ENCODE measurements around the gene NUP214. TPM values are rescaled to one million over a fixed set of nuclear protein-coding genes. Genes with fewer than 3 reads are reported as not detected.

NUP214 gene
- total RNA-seq, 4 donors from 2014 or later, result 25.8 to 68.2 (median 36.9) TPM

DNA sequence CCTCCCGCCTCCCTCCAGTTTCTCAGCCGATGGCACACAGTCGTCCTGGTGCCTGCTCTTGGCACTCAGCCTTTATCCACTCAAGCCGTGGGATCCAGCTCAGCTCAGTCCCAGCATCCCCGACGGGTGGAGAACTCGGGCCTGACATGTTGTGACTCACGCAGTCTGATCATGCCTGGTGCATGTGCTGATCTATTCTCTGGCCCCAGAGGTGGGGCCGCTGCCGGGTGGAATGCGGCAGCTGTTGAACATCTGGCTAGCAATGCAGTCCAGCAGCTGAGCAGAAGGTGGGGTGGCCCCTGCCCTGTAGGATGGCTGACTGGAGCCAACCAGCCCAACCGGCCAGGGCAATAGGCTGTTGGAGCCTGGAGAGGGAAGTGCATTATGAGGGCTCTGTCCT is 30.8 kb upstream of the NUP214 start:
- peak; percentile 57 for ATAC-seq
- H3K27me3 ChIP-seq, result peaks cover 67% of the 10 kb centered on the region
- no peaks in the 10 kb centered on the region for H3K9me3 ChIP-seq

GRCh38 chr9:131095666-131096268 is 29.6 kb upstream of the NUP214 start:
- WGBS, 2 donors (ENCODE audit: low coverage in 1 of 2), result 33 to 39% methylated on average over 1 to 7 of the region's 16 CpGs
- peaks cover 67% of the 10 kb centered on the region for H3K27me3 ChIP-seq
- TF ChIP-seq POLR2AphosphoS5 (IDR thresholded peaks at IDR 0.05), result no peak
- no peak for TF ChIP-seq CTCF (IDR thresholded peaks at IDR 0.05)
- TF ChIP-seq POLR2A (IDR thresholded peaks at IDR 0.05), result peak in 1 of 2 donors; percentile 2
- no peak for TF ChIP-seq EP300 (IDR thresholded peaks at IDR 0.05)
- no peaks in the 10 kb centered on the region for H3K9me3 ChIP-seq
- H3K4me3 ChIP-seq, result peak overlapping the region in 1 of 2 donors; percentile 60
- peak overlapping the region in 3 of 4 donors; percentile 27 to 78 (median 64) for H3K27ac ChIP-seq
- ATAC-seq, result no peak
- no peaks in the 10 kb centered on the region for H3K36me3 ChIP-seq
- H3K4me1 ChIP-seq, result peaks cover 0 to 38% (median 15%) of the 10 kb centered on the region in 3 donors

More for the DNA sequence above, 30.8 kb upstream of the NUP214 start:
- no peaks in the 10 kb centered on the region for H3K36me3 ChIP-seq
- peak overlapping the region in 1 of 4 donors; percentile 78 for H3K27ac ChIP-seq
- 30% methylated on average over 2 of the region's 12 CpGs; no CpG with 5 or more reads in 1 of the 2 donors for WGBS, 2 donors (ENCODE audit: low coverage in 1 of 2)
- no peak overlapping the region for H3K4me3 ChIP-seq
- TF ChIP-seq POLR2AphosphoS5 (IDR thresholded peaks at IDR 0.05) (no peak), EP300 (IDR thresholded peaks at IDR 0.05) (no peak), CTCF (IDR thresholded peaks at IDR 0.05) (no peak), POLR2A (IDR thresholded peaks at IDR 0.05) (no peak)
- peaks cover 0 to 33% (median 15%) of the 10 kb centered on the region in 3 donors for H3K4me1 ChIP-seq

DNA sequence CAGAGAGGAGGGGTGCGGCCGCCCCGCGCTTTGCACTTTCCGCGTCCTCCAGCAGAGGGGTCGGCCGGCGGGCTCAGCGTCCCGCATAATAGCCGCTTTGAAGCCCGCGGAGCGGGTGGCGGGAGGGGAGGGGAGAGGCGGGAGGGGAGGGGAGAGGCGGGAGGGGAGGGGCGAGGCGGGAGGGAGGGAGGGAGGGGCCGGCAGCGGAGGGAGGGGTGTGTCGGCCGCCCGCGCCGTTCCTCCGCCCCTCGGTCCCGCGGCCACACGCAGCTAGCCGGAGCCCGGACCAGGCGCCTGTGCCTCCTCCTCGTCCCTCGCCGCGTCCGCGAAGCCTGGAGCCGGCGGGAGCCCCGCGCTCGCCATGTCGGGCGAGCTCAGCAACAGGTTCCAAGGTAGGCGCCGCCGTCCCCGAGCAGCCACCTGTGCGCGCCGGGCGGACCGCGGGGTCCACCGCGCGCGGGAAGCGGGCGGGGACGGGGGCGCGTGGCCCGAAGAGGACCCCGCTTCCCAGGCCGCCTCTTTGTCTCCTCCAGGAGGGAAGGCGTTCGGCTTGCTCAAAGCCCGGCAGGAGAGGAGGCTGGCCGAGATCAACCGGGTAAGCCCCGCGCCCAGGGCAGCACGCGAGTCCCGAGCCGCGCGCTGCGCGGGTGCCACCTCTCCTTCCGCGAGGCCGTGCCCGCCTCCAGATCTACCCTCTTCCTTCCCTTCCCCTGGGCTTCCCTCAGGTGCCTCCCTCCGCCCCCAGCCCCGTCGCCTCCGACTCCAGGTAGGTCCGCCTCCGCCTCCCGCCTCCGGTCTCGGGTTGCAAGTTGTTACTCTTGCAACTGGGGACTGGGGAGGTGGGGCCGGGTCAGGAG is 28.9 kb upstream of the NUP214 start, which contains the start of gene AIF1L:
AIF1L (plus strand) TSS at position 263 of the 857 bp plus-strand sequence; CDS start at position 362, 99 bp downstream.
- peaks cover 67% of the 10 kb centered on the region for H3K27me3 ChIP-seq
- 0% methylated on average over 8 of the region's 99 CpGs; no CpG with 5 or more reads in 1 of the 2 donors for WGBS, 2 donors (ENCODE audit: low coverage in 1 of 2)
- no peaks in the 10 kb centered on the region for H3K36me3 ChIP-seq
- peak within 1 kb of the TSS in 3 of 4 donors; percentile 64 to 78 (median 64) for H3K27ac ChIP-seq
- peak; percentile 35 for ATAC-seq
- peaks cover 0 to 38% (median 15%) of the 10 kb centered on the region in 3 donors for H3K4me1 ChIP-seq
- H3K4me3 ChIP-seq, result peak within 1 kb of the TSS; percentile 18 to 60
- no peak for TF ChIP-seq CTCF (IDR thresholded peaks at IDR 0.05)
- peak in 1 of 2 donors; percentile 30 for TF ChIP-seq POLR2A (IDR thresholded peaks at IDR 0.05)
- H3K9me3 ChIP-seq, result no peaks in the 10 kb centered on the region

GRCh38 chr9:131097126-131097947 is 28.0 kb upstream of the NUP214 start:
- Histone ChIP-seq H3K27ac (peak overlapping the region in 3 of 4 donors; percentile 64 to 78 (median 64)), H3K9me3 (no peaks in the 10 kb centered on the region), H3K27me3 (peaks cover 65% of the 10 kb centered on the region), H3K36me3 (no peaks in the 10 kb centered on the region), H3K4me1 (peaks cover 0 to 38% (median 15%) of the 10 kb centered on the region in 3 donors), H3K4me3 (peak overlapping the region; percentile 18 to 60)
- TF ChIP-seq EP300 (IDR thresholded peaks at IDR 0.05) (no peak), POLR2AphosphoS5 (IDR thresholded peaks at IDR 0.05) (no peak), POLR2A (IDR thresholded peaks at IDR 0.05) (no peak), CTCF (IDR thresholded peaks at IDR 0.05) (no peak)
- 48 to 49% methylated on average over 3 of the region's 19 CpGs for WGBS, 2 donors (ENCODE audit: low coverage in 1 of 2)
- no peak for ATAC-seq

Measured in gastroesophageal sphincter (tissue), 4 donors.